HCT116 (cell line): ENCODE data around the gene PIGBOS1. TPM values are rescaled to one million over a fixed set of nuclear protein-coding genes. Genes with fewer than 3 reads are reported as not detected.

Experiments
- ATAC-seq: fragments of 200-7000 bp; cut with Tn5 transposase; 2 replicates; pipeline ENCODE4 v1.9.1; 2020; ENCODE audit warnings: mild to moderate bottlenecking, moderate library complexity
- BruUV-seq: library from RNA; stranded (reverse); fragments of 400-500 nt; replicated peaks from 2 replicates; lab custom pipeline; 2021; lab: Mats Ljungman, UMichigan
- CTCF ChIA-PET: fragments of 300-600 bp; sonication (Branson Sonifier 250); formaldehyde crosslinking; loops from one replicate; lab custom pipeline; 2021; ENCODE audit warnings: antibody characterized with exemption; lab: Charles Lee
- POLR2A ChIA-PET: fragments of 300-600, 350-600 bp; sonication (Branson Sonifier 250); formaldehyde crosslinking; loops from one replicate; lab custom pipeline; 2021; ENCODE audit warnings: antibody characterized with exemption; lab: Charles Lee
- RAD21 ChIA-PET, 2 experiments: fragments of 300-600 bp; sonication (Branson Sonifier 250); formaldehyde crosslinking; loops; one replicate each; lab custom pipeline; 2023; ENCODE audit warnings: low total read pairs in 2 of 2; ENCODE audit not compliant: uncharacterized antibody in 2 of 2, unreplicated experiment in 2 of 2, low non-redundant PET in 1 of 2; lab: Charles Lee
- DNase-seq: peaks from one replicate; pipeline ENCODE4 v3.0.0-alpha.2; 2010; ENCODE audit warnings: low read depth, low spot score
- H2AFZ ChIP-seq: fragments of 200-600 bp; shearing (Covaris generic), sonication (generic); 2 replicates; pipeline ENCODE4 v1.6.1; 2017; ENCODE audit warnings: low read depth, mixed run types, mixed read lengths, antibody characterized with exemption, low read length; ENCODE audit not compliant: poor library complexity, severe bottlenecking
- H3K27ac ChIP-seq: 2 replicates; pipeline ENCODE4 v1.5.1; 2012; ENCODE audit warnings: low read depth, low read length
- H3K27me3 ChIP-seq: fragments of 200-600 bp; sonication (generic); 2 replicates; pipeline ENCODE4 v1.6.1; 2016; ENCODE audit warnings: mixed run types, low read length, mixed read lengths; ENCODE audit not compliant: insufficient read depth
- H3K36me3 ChIP-seq, 2 experiments: fragments of 200-500 bp in 1 of 2; fragments of 200-600 bp in 1 of 2; sonication (Bioruptor generic) in 1 of 2; sonication (generic) in 1 of 2; 2 replicates each; pipeline versions ENCODE4 v1.5.1 to v1.6.1; 2014 to 2016; ENCODE audit warnings: low read length in 2 of 2, inconsistent platforms in 1 of 2, mixed read lengths in 1 of 2, mixed run types in 1 of 2; ENCODE audit not compliant: insufficient read depth in 2 of 2, control insufficient read depth in 1 of 2
- H3K4me1 ChIP-seq, 2 experiments: fragments of 200-600 bp in 1 of 2; sonication (generic) in 1 of 2; 2 replicates each; pipeline versions ENCODE4 v1.5.1 to v1.6.1; 2012 to 2017; ENCODE audit warnings: low read length in 2 of 2, inconsistent platforms in 1 of 2, mild to moderate bottlenecking in 1 of 2, mixed read lengths in 1 of 2, mixed run types in 1 of 2, moderate library complexity in 1 of 2; ENCODE audit not compliant: insufficient read depth in 2 of 2, control insufficient read depth in 1 of 2
- H3K4me2 ChIP-seq: fragments of 200-600 bp; sonication (generic); 2 replicates; pipeline ENCODE4 v1.6.1; 2017; ENCODE audit warnings: mixed run types, low read length, mixed read lengths
- H3K4me3 ChIP-seq, 2 experiments: fragments of 200-600 bp in 1 of 2; sonication (generic) in 1 of 2; replicated peaks in 1 of 2; 2 replicates each; pipeline ENCODE4 v1.5.1; 2011 to 2016; ENCODE audit warnings: low read length in 2 of 2, control low read depth in 1 of 2, low read depth in 1 of 2, mild to moderate bottlenecking in 1 of 2, mixed read lengths in 1 of 2, mixed run types in 1 of 2
- H3K79me2 ChIP-seq: fragments of 200-600 bp; sonication (generic); 2 replicates; pipeline ENCODE4 v1.6.1; 2017; ENCODE audit warnings: mild to moderate bottlenecking, mixed run types, low read length, moderate library complexity, mixed read lengths; ENCODE audit not compliant: insufficient read depth
- H3K9ac ChIP-seq: fragments of 200-600 bp; sonication (generic); 2 replicates; pipeline ENCODE4 v1.6.1; 2016; ENCODE audit warnings: low read length, mixed read lengths
- H3K9me2 ChIP-seq: fragments of 200-600 bp; sonication (generic), shearing (Covaris generic); 2 replicates; pipeline ENCODE4 v1.6.1; 2017; ENCODE audit warnings: mixed run types, mild to moderate bottlenecking, moderate library complexity; ENCODE audit not compliant: insufficient read depth
- H3K9me3 ChIP-seq, 2 experiments: fragments of 200-500 bp in 1 of 2; fragments of 200-600 bp in 1 of 2; sonication (Bioruptor generic) in 1 of 2; sonication (generic) in 1 of 2; 2 replicates each; pipeline ENCODE4 v1.6.1; 2014 to 2017; ENCODE audit warnings: low read length in 2 of 2, mixed read lengths in 2 of 2, inconsistent platforms in 1 of 2, low read depth in 1 of 2, mild to moderate bottlenecking in 1 of 2, mixed run types in 1 of 2, moderate library complexity in 1 of 2; ENCODE audit not compliant: control insufficient read depth in 1 of 2, insufficient read depth in 1 of 2
- H4K20me1 ChIP-seq: fragments of 200-600 bp; sonication (generic), shearing (Covaris generic); 2 replicates; pipeline ENCODE4 v1.6.1; 2017; ENCODE audit warnings: mixed run types, mild to moderate bottlenecking, moderate library complexity; ENCODE audit not compliant: insufficient read depth
- CBX3 ChIP-seq: IDR thresholded peaks from 2 replicates; pipeline ENCODE4 v1.6.1; 2012; ENCODE audit warnings: low read depth
- CEBPB ChIP-seq: IDR thresholded peaks from 2 replicates; pipeline ENCODE4 v1.6.1; 2012; ENCODE audit warnings: low read depth
- ELF1 ChIP-seq: IDR thresholded peaks from 2 replicates; pipeline ENCODE4 v1.6.1; 2012; ENCODE audit warnings: low read depth, borderline replicate concordance
- EZH2 ChIP-seq: fragments of 200-600 bp; sonication (generic); IDR thresholded peaks from 2 replicates; pipeline ENCODE4 v1.6.1; 2017; ENCODE audit warnings: antibody characterized with exemption, mixed run types
- EZH2phosphoT487 ChIP-seq: fragments of 200-600 bp; IDR thresholded peaks from 2 replicates; pipeline ENCODE4 v1.6.1; 2018; ENCODE audit warnings: antibody characterized with exemption, borderline replicate concordance
- FOSL1 ChIP-seq: IDR thresholded peaks from 2 replicates; pipeline ENCODE4 v1.6.1; 2012; ENCODE audit warnings: low read depth
- JUND ChIP-seq: IDR thresholded peaks from 2 replicates; pipeline ENCODE4 v1.6.1; 2012
- POLR2AphosphoS5 ChIP-seq: IDR thresholded peaks from 2 replicates; pipeline ENCODE4 v1.6.1; 2011; ENCODE audit warnings: mild to moderate bottlenecking, low read depth, low read length, moderate library complexity
- RAD21 ChIP-seq: IDR thresholded peaks from 2 replicates; pipeline ENCODE4 v1.6.1; 2012; ENCODE audit warnings: low read depth, mild to moderate bottlenecking
- SIN3A ChIP-seq: IDR thresholded peaks from 2 replicates; pipeline ENCODE4 v1.6.1; 2012; ENCODE audit warnings: low read depth
- SRF ChIP-seq: IDR thresholded peaks from 2 replicates; pipeline ENCODE4 v1.6.1; 2012; ENCODE audit warnings: low read depth
- TCF7L2 ChIP-seq: IDR thresholded peaks from 2 replicates; pipeline ENCODE4 v1.7.0; 2011; ENCODE audit warnings: borderline replicate concordance, inconsistent platforms; ENCODE audit not compliant: insufficient read depth, insufficient read length; ENCODE audit errors: extremely low read depth
- YY1 ChIP-seq: IDR thresholded peaks from 2 replicates; pipeline ENCODE4 v1.6.1; 2011; ENCODE audit warnings: low read length, low read depth, moderate library complexity, mild to moderate bottlenecking; ENCODE audit not compliant: insufficient replicate concordance; ENCODE audit errors: extremely low read depth
- ZBTB33 ChIP-seq: IDR thresholded peaks from 2 replicates; pipeline ENCODE4 v1.6.1; 2011; ENCODE audit warnings: mild to moderate bottlenecking, low read length, moderate library complexity; ENCODE audit not compliant: insufficient replicate concordance; ENCODE audit errors: extremely low read depth
- ZFX ChIP-seq: fragments of 450-650 bp; IDR thresholded peaks from 2 replicates; pipeline ENCODE4 v1.6.1; 2017
- intact Hi-C: fragments of 100-400 bp; cut with micrococcal nuclease; formaldehyde crosslinking; loops from 2 replicates; pipeline ENCODE4 v1.10.0; 2022
- total RNA-seq: library from RNA; stranded (reverse); gene quantifications from one replicate; pipeline ENCODE4 v1.2.1, GENCODE V29; 2021; ENCODE audit not compliant: unreplicated experiment
- TF ChIP-seq, protein P1 (sequence below), 3 experiments: fragments of 200-600 bp in 1 of 3; sonication (generic) in 1 of 3; IDR thresholded peaks in 2 of 3; conservative IDR thresholded peaks in 1 of 3; 2 replicates each; pipeline ENCODE4 v1.5.1; 2012 to 2017; ENCODE audit warnings: low read depth in 2 of 3, low read length in 2 of 3, antibody characterized with exemption in 1 of 3, borderline replicate concordance in 1 of 3, control low read depth in 1 of 3, mild to moderate bottlenecking in 1 of 3, mixed read lengths in 1 of 3, mixed run types in 1 of 3, moderate library complexity in 1 of 3; ENCODE audit not compliant: insufficient read depth in 1 of 3
- TF ChIP-seq, protein P2 (sequence below): IDR thresholded peaks from 2 replicates; pipeline ENCODE4 v1.6.1; 2012

The PIGBOS1 gene
- total RNA-seq, 1 experiment from 2014 or later, result 15.3 TPM

- no peaks in the 10 kb centered on the region for H4K20me1 ChIP-seq
- H3K4me2 ChIP-seq, result peak overlapping the region; percentile 63
- ATAC-seq (peak; percentile 39; the same call in 1 of the 2 replicates), DNase-seq (no peak)
- H3K9me3 ChIP-seq, result no peaks in the 10 kb centered on the region
- no peaks in the 10 kb centered on the region for H3K27me3 ChIP-seq
- H3K9ac ChIP-seq, result no peak overlapping the region
- ChIA-PET RAD21 (no interaction called here), POLR2A (no interaction called here), CTCF (no interaction called here)
- peaks cover 11 to 22% of the 10 kb centered on the region in 2 experiments for H3K4me1 ChIP-seq
- no peak for TF ChIP-seq POLR2AphosphoS5
- no peak for TF ChIP-seq EZH2phosphoT487
- TF ChIP-seq CEBPB, result no peak
- TF ChIP-seq, protein P1, sequence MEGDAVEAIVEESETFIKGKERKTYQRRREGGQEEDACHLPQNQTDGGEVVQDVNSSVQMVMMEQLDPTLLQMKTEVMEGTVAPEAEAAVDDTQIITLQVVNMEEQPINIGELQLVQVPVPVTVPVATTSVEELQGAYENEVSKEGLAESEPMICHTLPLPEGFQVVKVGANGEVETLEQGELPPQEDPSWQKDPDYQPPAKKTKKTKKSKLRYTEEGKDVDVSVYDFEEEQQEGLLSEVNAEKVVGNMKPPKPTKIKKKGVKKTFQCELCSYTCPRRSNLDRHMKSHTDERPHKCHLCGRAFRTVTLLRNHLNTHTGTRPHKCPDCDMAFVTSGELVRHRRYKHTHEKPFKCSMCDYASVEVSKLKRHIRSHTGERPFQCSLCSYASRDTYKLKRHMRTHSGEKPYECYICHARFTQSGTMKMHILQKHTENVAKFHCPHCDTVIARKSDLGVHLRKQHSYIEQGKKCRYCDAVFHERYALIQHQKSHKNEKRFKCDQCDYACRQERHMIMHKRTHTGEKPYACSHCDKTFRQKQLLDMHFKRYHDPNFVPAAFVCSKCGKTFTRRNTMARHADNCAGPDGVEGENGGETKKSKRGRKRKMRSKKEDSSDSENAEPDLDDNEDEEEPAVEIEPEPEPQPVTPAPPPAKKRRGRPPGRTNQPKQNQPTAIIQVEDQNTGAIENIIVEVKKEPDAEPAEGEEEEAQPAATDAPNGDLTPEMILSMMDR (IDR thresholded peaks at IDR 0.05 in 2 of 3, conservative IDR thresholded peaks at IDR 0.05 in 1 of 3; ENCODE audit: borderline replicate concordance in 1 of 3, insufficient read depth in 1 of 3, low read depth in 2 of 3, low read length in 2 of 3), result no peak
- no peak for TF ChIP-seq SRF
- TF ChIP-seq ZBTB33, result no peak
- no peak for TF ChIP-seq TCF7L2
- no peak for TF ChIP-seq EZH2
- no peak for TF ChIP-seq SIN3A
- TF ChIP-seq, protein P2, sequence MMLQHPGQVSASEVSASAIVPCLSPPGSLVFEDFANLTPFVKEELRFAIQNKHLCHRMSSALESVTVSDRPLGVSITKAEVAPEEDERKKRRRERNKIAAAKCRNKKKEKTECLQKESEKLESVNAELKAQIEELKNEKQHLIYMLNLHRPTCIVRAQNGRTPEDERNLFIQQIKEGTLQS, result no peak
- no peak for TF ChIP-seq YY1
- no peak for TF ChIP-seq ZFX
- no peak for TF ChIP-seq CBX3
- TF ChIP-seq FOSL1, result no peak
- TF ChIP-seq ELF1, result no peak
- no peak for TF ChIP-seq JUND
- TF ChIP-seq RAD21, result no peak
- no peaks in the 10 kb centered on the region for H3K36me3 ChIP-seq
- H3K27ac ChIP-seq, result no peak overlapping the region
- BruUV-seq, result no TSS peak
- H3K4me3 ChIP-seq, result no peak overlapping the region
- intact Hi-C loops, result no loop called here
- no peaks in the 10 kb centered on the region for H3K9me2 ChIP-seq
- H3K79me2 ChIP-seq, result no peaks in the 10 kb centered on the region
- no peak overlapping the region for H2AFZ ChIP-seq
Measured at GRCh38 chr15:55279100-55279745, 39.7 kb downstream of the PIGBOS1 start.
